Right renal cortex interstitium (tissue), 3 donors: Measurements from ENCODE around the gene SKI. TPM values are rescaled to one million over a fixed set of nuclear protein-coding genes. Genes with fewer than 3 reads are reported as not detected.

Experiments used
- DNase-seq, 3 donors: peaks; one replicate each; pipeline ENCODE4 v3.0.0-alpha.2; 2013; ENCODE audit warnings: low read depth in 3 of 3, low spot score in 2 of 3
- polyA plus RNA-seq, 3 donors: library from polyadenylated mRNA; unstranded; fragments of 120-200 nt; gene quantifications; one replicate each; pipeline ENCODE4 v1.2.1, GENCODE V29; 2013; ENCODE audit not compliant: insufficient read length in 3 of 3

SKI gene
- 10 to 100 TPM; 40.8 to 46.7 (median 45.3) TPM for polyA plus RNA-seq

DNA sequence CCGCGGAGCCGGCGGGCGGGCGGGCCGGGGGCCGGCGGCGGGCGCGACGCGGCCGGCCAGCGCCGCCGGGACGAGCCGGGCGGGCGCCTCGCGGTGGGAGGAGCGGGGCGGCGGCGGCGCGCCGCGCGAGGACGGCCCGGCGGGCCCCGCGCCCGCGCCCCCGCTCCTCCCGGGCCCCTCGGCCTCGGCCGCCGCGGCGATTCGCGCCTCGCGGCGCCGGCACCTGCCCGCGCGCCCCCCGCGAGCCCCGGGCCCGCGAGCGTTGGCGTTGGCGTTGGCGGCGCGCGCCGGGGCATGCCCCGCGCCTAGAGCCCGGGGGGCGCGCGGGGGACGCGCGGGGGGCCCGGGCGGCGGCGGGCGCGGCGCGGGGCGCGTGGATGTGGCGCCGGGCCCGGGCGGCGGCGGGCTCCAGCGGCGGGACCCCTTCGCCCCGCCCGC, at the start of gene SKI:
Gene SKI, plus strand, starts transcription at position 163 of the 438 bp plus-strand sequence. CDS start 448 bp downstream, outside the sequence.
- DNase-seq: no peak

GRCh38 chr1:2178875-2179274, 49.2 kb upstream of the SKI start:
- no peak for DNase-seq

- DNase-seq: no peak
Measured at GRCh38 chr1:2179283-2180013, 48.7 kb upstream of the SKI start.

DNA sequence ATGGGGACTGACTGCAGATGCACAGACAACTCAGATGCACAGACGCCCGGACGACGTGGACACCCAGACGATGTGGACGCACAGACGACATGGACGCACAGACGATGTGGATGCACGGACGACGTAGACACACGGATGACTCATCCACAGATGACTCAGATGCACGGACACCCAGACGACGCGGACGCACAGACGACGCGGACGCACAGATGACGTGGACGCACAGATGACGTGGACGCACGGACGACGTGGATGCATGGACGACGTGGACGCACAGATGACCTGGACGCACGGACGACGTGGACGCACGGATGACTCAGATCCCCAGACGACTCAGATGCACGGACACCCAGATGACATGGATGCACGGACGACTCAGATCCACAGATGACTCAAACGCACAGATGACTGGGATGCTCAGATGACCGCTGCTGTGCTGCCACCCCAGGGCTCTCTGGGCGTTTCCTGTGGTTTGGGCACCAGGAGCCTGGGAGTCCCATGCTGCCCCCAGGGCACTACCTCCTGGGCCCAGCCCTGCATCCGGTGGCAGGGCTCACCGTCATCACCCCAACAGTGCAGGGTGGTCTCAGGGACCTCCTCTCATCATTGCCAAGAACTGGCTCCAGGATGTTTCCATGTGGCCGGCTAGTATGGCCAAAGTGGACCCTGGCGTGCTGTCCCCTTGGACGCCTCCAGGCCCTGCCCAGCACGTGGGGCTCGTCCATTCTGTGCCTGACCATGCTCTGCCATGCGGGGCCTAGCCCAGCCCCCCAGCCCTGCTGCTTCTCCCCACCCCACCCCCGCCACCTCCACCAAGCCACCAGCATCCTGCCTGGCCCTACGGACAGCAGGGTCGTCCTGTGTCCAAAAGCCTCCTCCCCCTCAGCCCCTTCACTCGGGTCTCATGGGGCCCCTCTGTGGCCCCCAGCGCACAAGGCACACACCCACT, 47.5 kb upstream of the SKI start:
- no peak for DNase-seq

GRCh38 chr1:2181271-2181670, 46.8 kb upstream of the SKI start:
- DNase-seq: no peak

DNA sequence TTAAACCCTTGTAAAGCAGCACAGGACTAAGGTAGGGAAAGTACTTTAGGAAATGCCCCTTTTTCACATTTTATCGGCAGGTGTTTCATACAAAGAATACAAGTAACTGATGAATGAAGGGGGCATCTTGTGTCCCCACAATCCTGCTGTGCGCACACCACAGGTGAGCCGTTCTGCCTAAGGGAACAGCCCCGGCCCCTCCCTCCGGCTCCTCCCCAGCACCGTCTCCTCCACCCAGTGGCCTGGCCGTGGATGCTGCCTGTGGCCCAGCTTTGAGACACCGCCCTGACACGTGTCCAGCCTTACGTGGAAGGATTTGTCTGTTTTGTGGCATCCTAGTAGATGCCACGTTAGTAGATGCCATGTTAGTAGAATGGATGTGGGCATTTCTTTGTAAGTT, 46.4 kb upstream of the SKI start:
- DNase-seq: no peak

- DNase-seq: no peak
Measured at GRCh38 chr1:2182376-2182775, 45.7 kb upstream of the SKI start.

DNA sequence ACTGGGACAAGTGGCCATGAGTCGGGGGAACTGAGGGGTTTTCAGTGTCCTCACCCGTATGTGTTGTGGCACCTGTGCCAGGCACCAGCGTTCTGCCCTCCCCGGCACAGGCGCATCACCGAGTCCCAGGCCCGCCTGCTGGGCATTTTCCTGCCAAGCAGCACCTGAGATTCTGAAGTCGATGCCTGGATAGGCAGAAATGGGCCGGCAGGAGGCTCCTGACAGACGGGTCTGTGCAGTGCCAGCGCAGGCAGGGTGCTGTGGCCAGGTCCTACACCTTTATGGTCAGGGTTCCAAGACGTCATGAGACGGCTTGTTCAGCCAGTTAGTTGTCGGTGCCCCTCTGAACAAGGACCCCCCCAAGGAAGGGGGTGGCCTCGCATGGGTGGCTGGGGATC, 44.2 kb upstream of the SKI start:
- DNase-seq: no peak

DNA sequence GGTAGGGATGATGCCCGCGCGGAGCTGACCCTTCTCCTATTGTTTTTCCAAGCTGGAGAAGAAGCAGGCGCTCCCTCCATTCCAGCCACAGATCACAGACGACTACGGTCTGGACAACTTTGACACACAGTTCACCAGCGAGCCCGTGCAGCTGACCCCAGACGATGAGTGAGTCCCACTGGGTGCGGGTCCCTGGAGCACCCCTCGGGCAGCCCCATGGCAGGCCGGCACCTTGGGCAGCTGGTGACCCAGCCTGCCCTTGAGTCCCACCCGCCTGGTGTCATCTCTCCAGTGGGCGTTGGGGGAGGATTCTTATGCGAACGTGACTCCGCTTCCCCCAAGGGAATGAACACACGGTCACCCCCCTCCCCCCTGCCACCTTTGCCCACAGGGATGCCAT, 43.6 kb upstream of the SKI start:
- no peak for DNase-seq

DNA sequence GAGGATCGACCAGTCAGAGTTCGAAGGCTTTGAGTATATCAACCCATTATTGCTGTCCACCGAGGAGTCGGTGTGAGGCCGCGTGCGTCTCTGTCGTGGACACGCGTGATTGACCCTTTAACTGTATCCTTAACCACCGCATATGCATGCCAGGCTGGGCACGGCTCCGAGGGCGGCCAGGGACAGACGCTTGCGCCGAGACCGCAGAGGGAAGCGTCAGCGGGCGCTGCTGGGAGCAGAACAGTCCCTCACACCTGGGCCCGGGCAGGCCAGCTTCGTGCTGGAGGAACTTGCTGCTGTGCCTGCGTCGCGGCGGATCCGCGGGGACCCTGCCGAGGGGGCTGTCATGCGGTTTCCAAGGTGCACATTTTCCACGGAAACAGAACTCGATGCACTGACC, 43.2 kb upstream of the SKI start:
- DNase-seq: no peak

- no peak for DNase-seq
Measured at GRCh38 chr1:2185880-2186855, 42.0 kb upstream of the SKI start.

DNA sequence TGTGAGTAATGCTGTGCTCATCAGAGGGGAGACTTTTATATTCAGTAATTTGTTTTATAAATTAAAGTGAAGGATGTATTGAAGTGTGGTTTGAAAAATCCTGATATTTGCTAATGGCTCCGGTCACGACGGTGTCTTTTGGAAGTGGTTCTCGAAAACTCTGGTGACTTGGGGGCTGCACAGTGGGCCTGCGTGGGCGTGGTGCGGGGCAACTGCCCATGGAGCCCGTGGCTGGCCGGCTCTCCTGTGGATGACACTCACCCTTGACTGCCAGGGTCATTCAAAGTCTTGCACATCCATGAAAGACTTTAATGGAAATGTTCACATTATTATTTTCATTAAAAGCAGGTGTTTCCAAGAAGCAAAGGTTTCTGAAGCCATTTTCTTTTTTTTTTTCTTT, 41.2 kb upstream of the SKI start:
- DNase-seq: no peak

DNA sequence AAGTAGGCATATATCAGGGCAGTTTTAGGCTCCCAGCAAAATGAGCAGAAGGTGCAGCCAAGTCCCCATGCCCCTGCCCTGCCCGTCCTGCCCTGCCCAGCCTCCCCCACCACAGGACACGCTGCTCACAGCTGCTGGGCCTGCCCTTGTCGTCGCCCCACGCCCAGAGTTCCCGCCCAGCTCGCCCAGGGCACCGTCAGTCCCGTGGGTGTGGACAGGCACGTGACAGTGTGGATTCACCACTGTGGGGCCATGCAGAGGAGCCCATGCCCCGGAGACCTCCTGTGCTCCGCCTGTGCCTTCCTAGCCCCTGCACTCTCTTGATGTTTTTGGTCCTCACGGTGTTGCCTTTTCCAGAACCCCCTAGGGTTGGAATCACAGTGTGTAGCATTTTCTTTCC, 40.5 kb upstream of the SKI start:
- DNase-seq: no peak

DNA sequence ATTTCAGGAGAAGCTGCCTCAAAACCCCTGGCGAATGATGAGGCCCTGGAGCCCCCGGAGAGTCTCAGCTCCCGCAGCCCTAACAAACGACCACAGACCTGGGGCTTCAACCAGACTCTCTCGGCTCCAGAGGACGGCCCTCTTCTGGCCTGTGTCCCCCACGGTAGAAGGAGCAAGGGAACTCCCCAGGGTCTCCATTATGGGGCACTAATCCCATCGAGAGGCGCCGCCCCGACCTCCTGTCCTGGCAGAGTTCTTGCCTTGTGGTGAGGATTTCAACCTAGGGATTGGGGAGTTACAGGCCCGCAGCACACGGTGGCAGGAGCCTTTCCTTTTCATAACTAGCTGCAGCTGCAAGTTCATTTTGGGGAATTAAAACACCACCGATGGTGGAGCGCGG, 39.8 kb upstream of the SKI start:
- no peak for DNase-seq

DNA sequence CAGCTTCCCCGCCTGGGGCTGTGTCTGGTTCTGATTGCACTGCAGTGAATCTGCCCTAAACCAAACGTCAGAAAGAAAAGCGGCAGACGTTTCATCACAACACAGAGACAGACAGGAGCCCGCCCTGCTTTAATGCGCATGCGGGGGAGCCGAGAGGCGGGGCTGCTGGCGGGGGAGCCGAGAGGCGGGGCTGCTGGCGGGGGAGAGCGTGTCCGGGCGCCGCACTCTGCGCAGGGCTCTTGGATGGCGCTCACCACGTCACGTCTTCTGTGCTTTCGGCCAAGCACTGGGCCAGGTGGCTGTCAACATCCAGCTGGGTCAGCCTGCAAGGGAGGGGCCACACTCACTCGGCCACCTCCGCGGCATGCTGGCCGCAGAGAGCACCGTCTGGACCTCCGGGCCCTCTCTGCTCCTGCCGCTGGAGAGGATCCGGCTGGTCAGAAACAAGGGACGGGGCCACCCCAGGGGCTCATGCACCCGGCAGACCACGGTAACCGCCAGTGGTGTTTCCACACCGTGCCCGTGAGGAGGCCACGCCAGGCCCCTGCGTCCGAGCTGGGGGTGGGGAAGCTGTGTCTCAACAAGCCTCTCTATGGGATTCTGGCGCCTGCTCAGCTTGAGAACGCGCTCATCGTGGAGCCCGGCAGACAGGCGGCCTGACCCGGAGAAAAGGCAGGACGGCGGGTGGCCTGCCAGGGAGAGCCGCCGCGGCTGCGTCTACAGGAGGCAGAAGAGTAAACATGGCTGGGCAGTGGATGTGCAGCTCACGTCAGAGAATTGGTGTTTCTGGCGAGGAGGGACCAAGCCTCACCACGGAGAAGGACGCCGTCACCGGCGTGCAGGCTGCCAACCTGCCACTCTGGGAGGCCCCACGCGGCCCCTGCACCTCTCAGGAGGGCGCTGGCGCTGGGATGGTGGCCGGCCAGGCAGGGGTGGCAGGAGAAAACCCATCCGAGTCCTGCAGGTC, 38.4 kb upstream of the SKI start:
- peak in 2 of 3 donors; percentile 80 to 86 for DNase-seq

DNA sequence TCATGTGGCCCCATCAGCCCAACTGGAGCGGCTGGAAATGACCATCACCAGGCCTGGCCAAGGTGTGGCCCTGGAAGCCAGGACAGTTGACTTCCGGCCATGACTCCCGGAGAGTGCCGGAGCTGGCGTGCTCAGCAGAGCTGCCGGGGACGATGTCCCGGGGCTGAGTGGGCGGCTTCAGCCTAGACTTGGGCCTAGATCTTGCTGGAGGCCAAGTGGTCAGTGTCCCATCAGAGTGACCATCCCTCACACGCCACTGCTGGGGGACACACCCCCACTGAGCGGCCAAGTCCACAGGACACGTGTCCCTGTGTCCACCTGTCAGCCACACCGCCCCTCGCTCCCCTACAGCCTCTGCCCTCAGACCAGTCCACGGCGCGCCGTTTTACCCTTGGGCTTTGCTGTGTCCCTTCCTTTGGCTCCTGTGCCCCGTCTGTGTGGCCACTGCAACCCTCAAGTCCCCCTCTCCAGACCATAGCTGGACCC, 37.6 kb upstream of the SKI start:
- no peak for DNase-seq

GRCh38 chr1:2192031-2192995, 35.8 kb upstream of the SKI start:
- DNase-seq: no peak
